Measurements from ENCODE around the gene PCDHGA8. TPM values are rescaled to one million over a fixed set of nuclear protein-coding genes. Genes with fewer than 3 reads are reported as not detected.

Gene PCDHGA8
- total and polyA plus RNA-seq, 2 of the 13 experiments (the other 11 are each of a cell fraction or from before 2014, with no cell fraction given): 0.05 to 0.29 TPM

DNA sequence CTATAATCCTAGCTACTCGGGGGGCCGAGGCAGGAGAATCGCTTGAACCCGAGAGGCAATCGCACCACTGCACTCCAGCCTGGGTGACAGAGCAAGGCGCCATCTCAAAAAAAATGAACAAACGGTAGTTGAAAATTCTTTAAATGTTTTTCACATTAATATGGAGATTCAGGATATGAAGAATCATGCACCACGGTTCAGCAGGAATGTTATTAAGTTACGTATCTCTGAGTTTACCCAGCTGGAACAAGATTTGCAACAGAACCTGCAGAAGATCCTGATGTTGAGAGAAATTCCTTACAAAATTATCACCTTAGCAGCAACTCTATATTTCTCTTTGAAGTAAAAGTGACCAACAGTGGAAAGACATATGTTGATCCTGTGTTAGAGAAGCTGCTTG, 47.9 kb downstream of the PCDHGA8 start:
- FAIRE-seq (no peak), ATAC-seq (no peak), DNase-seq (ENCODE audit: low spot score) (no peak)
- CTCF ChIA-PET (ENCODE audit: low intra/inter-chr PET ratio, low total read pairs): no interaction called here
- Histone ChIP-seq H3K4me3 (replicated peaks in 1 of 3; ENCODE audit: insufficient read depth in 1 of 3, low read depth in 2 of 3, low read length in 3 of 3) (no peak overlapping the region), H3K4me2 (ENCODE audit: low read depth, low read length) (no peak overlapping the region), H3K27me3 (ENCODE audit: control insufficient read depth in 1 of 2, insufficient read depth in 2 of 2, low read length in 2 of 2) (no peaks in the 10 kb centered on the region), H4K20me1 (ENCODE audit: insufficient read depth, low read length) (no peaks in the 10 kb centered on the region), H2AFZ (ENCODE audit: low read length) (no peak overlapping the region), H3K36me3 (replicated peaks in 1 of 2; ENCODE audit: control insufficient read depth in 1 of 2, insufficient read depth in 2 of 2, low read length in 2 of 2) (no peaks in the 10 kb centered on the region), H3K27ac (ENCODE audit: extremely low read length, insufficient read depth, low read length) (no peak overlapping the region), H3K4me1 (ENCODE audit: insufficient read depth, low read length) (no peaks in the 10 kb centered on the region), H3K79me2 (ENCODE audit: insufficient read depth, low read length) (no peaks in the 10 kb centered on the region), H3K9ac (ENCODE audit: insufficient read depth, low read depth, low read length) (no peak overlapping the region), H3K9me3 (ENCODE audit: low read length) (no peaks in the 10 kb centered on the region)
- no TSS peak for BruUV-seq (replicated peaks)
- 34% methylated on average over 9 of the region's 9 CpGs for WGBS (ENCODE audit: low lambda C conversion rate)
- no peak for TF ChIP-seq TAF15 (IDR thresholded peaks at IDR 0.05; ENCODE audit: low read depth, low read length, poor library complexity, severe bottlenecking)
- no peak for TF ChIP-seq ZNF329 (CRISPR knock-in tag; IDR thresholded peaks at IDR 0.05; ENCODE audit: low read depth)
- no peak for TF ChIP-seq TBL1XR1 (IDR thresholded peaks at IDR 0.05; ENCODE audit: borderline replicate concordance, low read length, partially characterized antibody)
- no peak for TF ChIP-seq ZNF749 (CRISPR knock-in tag; IDR thresholded peaks at IDR 0.05; ENCODE audit: borderline replicate concordance)
- TF ChIP-seq ZNF510 (CRISPR knock-in tag; IDR thresholded peaks at IDR 0.05; ENCODE audit: low read depth): no peak
- TF ChIP-seq, protein P1, sequence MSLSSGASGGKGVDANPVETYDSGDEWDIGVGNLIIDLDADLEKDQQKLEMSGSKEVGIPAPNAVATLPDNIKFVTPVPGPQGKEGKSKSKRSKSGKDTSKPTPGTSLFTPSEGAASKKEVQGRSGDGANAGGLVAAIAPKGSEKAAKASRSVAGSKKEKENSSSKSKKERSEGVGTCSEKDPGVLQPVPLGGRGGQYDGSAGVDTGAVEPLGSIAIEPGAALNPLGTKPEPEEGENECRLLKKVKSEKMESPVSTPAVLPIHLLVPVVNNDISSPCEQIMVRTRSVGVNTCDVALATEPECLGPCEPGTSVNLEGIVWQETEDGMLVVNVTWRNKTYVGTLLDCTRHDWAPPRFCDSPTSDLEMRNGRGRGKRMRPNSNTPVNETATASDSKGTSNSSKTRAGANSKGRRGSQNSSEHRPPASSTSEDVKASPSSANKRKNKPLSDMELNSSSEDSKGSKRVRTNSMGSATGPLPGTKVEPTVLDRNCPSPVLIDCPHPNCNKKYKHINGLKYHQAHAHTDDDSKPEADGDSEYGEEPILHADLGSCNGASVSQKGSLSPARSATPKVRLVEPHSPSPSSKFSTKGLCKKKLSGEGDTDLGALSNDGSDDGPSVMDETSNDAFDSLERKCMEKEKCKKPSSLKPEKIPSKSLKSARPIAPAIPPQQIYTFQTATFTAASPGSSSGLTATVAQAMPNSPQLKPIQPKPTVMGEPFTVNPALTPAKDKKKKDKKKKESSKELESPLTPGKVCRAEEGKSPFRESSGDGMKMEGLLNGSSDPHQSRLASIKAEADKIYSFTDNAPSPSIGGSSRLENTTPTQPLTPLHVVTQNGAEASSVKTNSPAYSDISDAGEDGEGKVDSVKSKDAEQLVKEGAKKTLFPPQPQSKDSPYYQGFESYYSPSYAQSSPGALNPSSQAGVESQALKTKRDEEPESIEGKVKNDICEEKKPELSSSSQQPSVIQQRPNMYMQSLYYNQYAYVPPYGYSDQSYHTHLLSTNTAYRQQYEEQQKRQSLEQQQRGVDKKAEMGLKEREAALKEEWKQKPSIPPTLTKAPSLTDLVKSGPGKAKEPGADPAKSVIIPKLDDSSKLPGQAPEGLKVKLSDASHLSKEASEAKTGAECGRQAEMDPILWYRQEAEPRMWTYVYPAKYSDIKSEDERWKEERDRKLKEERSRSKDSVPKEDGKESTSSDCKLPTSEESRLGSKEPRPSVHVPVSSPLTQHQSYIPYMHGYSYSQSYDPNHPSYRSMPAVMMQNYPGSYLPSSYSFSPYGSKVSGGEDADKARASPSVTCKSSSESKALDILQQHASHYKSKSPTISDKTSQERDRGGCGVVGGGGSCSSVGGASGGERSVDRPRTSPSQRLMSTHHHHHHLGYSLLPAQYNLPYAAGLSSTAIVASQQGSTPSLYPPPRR (CRISPR knock-in tag; IDR thresholded peaks at IDR 0.05; ENCODE audit: borderline replicate concordance): no peak
- no peak for TF ChIP-seq SNAI1 (CRISPR knock-in tag; IDR thresholded peaks at IDR 0.05; ENCODE audit: borderline replicate concordance)
- POLR2A ChIA-PET: no interaction called here
- in situ Hi-C loops (cut with HindIII; ENCODE audit: extremely low pct_ligation_motif_present, low pct_unique_long_range_greater_than_20kb) (no loop called here), intact Hi-C loops (cut with micrococcal nuclease; ENCODE audit: unreplicated experiment) (no loop called here)

Data from HepG2 (cell line).